Esophagus squamous epithelium (tissue), 4 donors: ENCODE measurements around the gene CFAP43.
A peak's percentile ranks its signal among the peaks of the same experiment; 100 is the strongest.

ENCODE experiments used
- POLR2A ChIP-seq, 4 donors: fragments of 450-650 bp; IDR thresholded peaks; one replicate each; pipeline ENCODE4 v1.6.1; 2017; ENCODE audit warnings: antibody characterized with exemption in 4 of 4, mild to moderate bottlenecking in 4 of 4, moderate library complexity in 3 of 4
- TF ChIP-seq, protein P1 (sequence below), 6 experiments: fragments of 450-650 bp in 4 of 6; fragments of 200-600 bp in 2 of 6; sonication (generic) in 2 of 6; IDR thresholded peaks; one replicate each; pipeline ENCODE4 v1.5.1; 2016 to 2019; ENCODE audit warnings: antibody characterized with exemption in 6 of 6, mild to moderate bottlenecking in 4 of 6, moderate library complexity in 4 of 6

DNA sequence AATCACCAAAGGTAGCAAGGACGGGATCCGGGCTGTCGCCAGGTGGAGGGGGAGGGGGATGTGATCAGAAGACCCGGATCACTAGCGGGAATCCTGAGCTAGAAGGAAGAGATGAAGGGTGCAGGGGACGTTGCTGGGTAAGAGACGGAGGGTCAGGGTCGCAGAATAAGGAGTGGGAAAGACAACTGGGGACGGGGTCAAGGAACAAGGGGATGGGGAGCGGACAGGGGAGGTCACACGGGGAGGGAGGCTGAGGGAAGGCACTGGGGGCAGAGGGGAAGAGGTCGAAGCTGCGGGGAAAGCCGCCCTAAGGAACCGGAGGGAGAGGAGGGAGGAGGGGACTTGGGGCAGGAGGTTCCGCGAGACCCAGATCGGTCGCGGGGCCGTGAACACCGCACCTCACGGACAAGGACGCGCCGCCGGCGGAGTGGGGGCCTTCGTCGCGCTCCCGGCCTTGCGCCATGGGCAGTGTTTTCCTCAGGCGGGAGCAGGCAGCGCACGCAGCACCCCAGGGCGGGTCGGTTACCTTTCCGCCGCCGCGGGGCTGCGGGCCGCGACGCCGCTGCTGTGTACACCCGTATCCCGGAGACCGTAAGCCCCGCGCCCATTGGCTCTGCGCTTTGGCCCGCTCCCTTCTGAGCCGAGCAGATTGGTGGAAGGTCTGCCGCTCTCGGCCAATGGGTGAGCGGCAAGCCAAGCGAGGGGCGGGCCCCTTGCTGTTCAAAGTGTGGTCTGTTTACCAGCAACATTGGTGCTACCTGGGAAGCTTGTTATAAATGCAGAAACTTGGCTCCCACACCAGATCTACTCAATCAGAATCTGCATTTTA is at the start of gene CFAP43:
- TF ChIP-seq, protein P1, sequence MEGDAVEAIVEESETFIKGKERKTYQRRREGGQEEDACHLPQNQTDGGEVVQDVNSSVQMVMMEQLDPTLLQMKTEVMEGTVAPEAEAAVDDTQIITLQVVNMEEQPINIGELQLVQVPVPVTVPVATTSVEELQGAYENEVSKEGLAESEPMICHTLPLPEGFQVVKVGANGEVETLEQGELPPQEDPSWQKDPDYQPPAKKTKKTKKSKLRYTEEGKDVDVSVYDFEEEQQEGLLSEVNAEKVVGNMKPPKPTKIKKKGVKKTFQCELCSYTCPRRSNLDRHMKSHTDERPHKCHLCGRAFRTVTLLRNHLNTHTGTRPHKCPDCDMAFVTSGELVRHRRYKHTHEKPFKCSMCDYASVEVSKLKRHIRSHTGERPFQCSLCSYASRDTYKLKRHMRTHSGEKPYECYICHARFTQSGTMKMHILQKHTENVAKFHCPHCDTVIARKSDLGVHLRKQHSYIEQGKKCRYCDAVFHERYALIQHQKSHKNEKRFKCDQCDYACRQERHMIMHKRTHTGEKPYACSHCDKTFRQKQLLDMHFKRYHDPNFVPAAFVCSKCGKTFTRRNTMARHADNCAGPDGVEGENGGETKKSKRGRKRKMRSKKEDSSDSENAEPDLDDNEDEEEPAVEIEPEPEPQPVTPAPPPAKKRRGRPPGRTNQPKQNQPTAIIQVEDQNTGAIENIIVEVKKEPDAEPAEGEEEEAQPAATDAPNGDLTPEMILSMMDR (IDR thresholded peaks at IDR 0.05) = peak in 1 of 6 experiments; percentile 32
- TF ChIP-seq POLR2A (IDR thresholded peaks at IDR 0.05) = no peak
